Fibroblast of skin of right quadriceps (primary cell): Measurements from ENCODE around the gene GPR27.

Experiments
- DNase-seq: peaks from one replicate; pipeline ENCODE4 v3.0.0-alpha.2; 2013

The GPR27 gene

GRCh38 chr3:71733319-71733718 lies 20.3 kb upstream of the GPR27 start:
- no peak for DNase-seq

GRCh38 chr3:71734881-71735280 lies 18.8 kb upstream of the GPR27 start:
- no peak for DNase-seq

GRCh38 chr3:71742621-71743020 lies 11.0 kb upstream of the GPR27 start:
- DNase-seq = no peak

- no peak for DNase-seq
These were observed 8.9 kb upstream of the GPR27 start for GRCh38 chr3:71744738-71745137.

GRCh38 chr3:71751602-71752001 lies 2.1 kb upstream of the GPR27 start:
- no peak for DNase-seq

GRCh38 chr3:71752831-71753700 lies 589 bp upstream of the GPR27 start:
- DNase-seq = no peak

GRCh38 chr3:71754610-71755253 lies 1.1 kb downstream of the GPR27 start:
- DNase-seq = no peak

- no peak for DNase-seq
These were observed 4.4 kb downstream of the GPR27 start for GRCh38 chr3:71758091-71758490.

GRCh38 chr3:71759401-71759800 lies 5.7 kb downstream of the GPR27 start:
- DNase-seq = no peak

- no peak for DNase-seq
These were observed 6.5 kb downstream of the GPR27 start for GRCh38 chr3:71760140-71760539.

- DNase-seq = no peak
These were observed 9.8 kb downstream of the GPR27 start for GRCh38 chr3:71763426-71763825.

GRCh38 chr3:71771126-71771525 lies 17.5 kb downstream of the GPR27 start:
- DNase-seq = no peak

- no peak for DNase-seq
These were observed 18.2 kb downstream of the GPR27 start for GRCh38 chr3:71771884-71772283.

- DNase-seq = no peak
These were observed 22.9 kb downstream of the GPR27 start for GRCh38 chr3:71776538-71776937.

- DNase-seq = no peak
These were observed 24.7 kb downstream of the GPR27 start for GRCh38 chr3:71778353-71778752.

- DNase-seq = no peak
These were observed 26.2 kb downstream of the GPR27 start for GRCh38 chr3:71779674-71780377.

- DNase-seq = no peak
These were observed 26.8 kb downstream of the GPR27 start for GRCh38 chr3:71780430-71780829.

GRCh38 chr3:71783152-71783551 lies 29.5 kb downstream of the GPR27 start:
- no peak for DNase-seq

GRCh38 chr3:71784201-71784913 lies 30.7 kb downstream of the GPR27 start:
- DNase-seq = no peak

- peak; percentile 5 for DNase-seq
These were observed 31.4 kb downstream of the GPR27 start, which contains the start of gene PROK2 for GRCh38 chr3:71784914-71785531. TSS of gene PROK2 (minus strand) at chr3:71785148. CDS start at chr3:71785052, 96 bp downstream.

- no peak for DNase-seq
These were observed 32.0 kb downstream of the GPR27 start for GRCh38 chr3:71785532-71786216.

- no peak for DNase-seq
These were observed 32.5 kb downstream of the GPR27 start for GRCh38 chr3:71786217-71786549.
